Adrenal gland (tissue), 5 donors: Measurements from ENCODE around the gene PRKCB.

Experiments used
- POLR2A ChIP-seq, 2 donors: fragments of 450-650 bp; IDR thresholded peaks; one replicate each; pipeline ENCODE4 v1.6.1; 2017; ENCODE audit warnings: antibody characterized with exemption in 2 of 2, mild to moderate bottlenecking in 2 of 2, moderate library complexity in 1 of 2
- TF ChIP-seq, protein P1 (sequence below), 6 experiments: fragments of 450-650 bp in 4 of 6; fragments of 200-600 bp in 2 of 6; sonication (generic) in 1 of 6; IDR thresholded peaks; 1 replicate in 5 of 6; 2 replicates in 1 of 6; pipeline versions ENCODE4 v1.5.1 to v1.8.0; 2016 to 2021; ENCODE audit warnings: antibody characterized with exemption in 6 of 6, mild to moderate bottlenecking in 2 of 6, moderate library complexity in 1 of 6
- donor health status: DM: no; HTN: no; CAD: no.

DNA sequence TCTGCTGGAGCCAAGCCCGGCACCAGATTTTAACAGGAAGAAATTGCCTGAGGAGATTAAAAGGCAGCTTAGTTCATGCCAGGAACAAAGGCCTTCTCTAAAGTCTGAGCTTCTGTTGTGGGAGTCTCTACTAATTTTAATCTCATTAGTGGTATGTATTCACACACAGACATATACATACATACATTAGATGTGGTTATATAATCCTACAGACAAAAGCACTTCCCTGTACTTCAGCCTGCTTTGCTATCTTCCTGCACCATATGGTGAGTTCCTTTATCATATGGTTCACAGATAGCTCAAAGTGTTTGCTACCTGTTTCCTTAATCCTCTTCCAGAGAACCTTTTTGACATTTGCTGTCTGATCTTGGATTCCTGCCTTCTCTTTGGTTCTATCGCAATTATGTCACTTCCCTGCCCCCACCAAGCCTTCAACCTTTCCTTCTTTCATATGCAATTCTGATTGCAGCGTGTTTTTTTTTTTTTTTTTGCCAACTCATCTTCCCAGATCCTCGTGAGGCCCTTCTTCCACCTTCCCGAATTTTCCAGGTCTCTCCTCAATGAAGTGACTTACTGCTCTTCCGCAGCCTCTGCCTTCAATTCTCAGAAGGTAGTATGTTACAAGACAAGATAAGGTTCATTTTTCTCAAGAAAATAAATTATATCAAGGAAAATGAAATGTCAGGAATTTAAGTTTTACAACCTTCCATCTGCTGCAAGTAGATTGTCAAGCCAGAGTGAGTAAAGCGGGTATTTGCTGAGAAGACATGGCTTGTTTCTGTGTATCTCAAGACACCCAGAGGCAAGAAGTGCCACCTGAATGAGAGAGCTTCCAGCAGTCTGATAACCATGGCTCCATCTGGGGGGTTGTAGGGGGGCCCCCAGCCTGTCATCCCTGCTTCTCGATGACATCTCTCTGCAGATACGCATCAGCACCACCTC lies 300.1 kb downstream of the PRKCB start:
- TF ChIP-seq, protein P1, sequence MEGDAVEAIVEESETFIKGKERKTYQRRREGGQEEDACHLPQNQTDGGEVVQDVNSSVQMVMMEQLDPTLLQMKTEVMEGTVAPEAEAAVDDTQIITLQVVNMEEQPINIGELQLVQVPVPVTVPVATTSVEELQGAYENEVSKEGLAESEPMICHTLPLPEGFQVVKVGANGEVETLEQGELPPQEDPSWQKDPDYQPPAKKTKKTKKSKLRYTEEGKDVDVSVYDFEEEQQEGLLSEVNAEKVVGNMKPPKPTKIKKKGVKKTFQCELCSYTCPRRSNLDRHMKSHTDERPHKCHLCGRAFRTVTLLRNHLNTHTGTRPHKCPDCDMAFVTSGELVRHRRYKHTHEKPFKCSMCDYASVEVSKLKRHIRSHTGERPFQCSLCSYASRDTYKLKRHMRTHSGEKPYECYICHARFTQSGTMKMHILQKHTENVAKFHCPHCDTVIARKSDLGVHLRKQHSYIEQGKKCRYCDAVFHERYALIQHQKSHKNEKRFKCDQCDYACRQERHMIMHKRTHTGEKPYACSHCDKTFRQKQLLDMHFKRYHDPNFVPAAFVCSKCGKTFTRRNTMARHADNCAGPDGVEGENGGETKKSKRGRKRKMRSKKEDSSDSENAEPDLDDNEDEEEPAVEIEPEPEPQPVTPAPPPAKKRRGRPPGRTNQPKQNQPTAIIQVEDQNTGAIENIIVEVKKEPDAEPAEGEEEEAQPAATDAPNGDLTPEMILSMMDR (IDR thresholded peaks at IDR 0.05): no peak
- TF ChIP-seq POLR2A (IDR thresholded peaks at IDR 0.05): no peak
